GM19395 (cell line): ENCODE measurements around the gene BRF1.

ENCODE experiments used
- ATAC-seq: cut with Tn5 transposase; IDR thresholded peaks from one replicate; pipeline ENCODE4 v1.9.1; 2021; ENCODE audit warnings: mild to moderate bottlenecking, moderate library complexity; ENCODE audit not compliant: unreplicated experiment

BRF1 gene

DNA sequence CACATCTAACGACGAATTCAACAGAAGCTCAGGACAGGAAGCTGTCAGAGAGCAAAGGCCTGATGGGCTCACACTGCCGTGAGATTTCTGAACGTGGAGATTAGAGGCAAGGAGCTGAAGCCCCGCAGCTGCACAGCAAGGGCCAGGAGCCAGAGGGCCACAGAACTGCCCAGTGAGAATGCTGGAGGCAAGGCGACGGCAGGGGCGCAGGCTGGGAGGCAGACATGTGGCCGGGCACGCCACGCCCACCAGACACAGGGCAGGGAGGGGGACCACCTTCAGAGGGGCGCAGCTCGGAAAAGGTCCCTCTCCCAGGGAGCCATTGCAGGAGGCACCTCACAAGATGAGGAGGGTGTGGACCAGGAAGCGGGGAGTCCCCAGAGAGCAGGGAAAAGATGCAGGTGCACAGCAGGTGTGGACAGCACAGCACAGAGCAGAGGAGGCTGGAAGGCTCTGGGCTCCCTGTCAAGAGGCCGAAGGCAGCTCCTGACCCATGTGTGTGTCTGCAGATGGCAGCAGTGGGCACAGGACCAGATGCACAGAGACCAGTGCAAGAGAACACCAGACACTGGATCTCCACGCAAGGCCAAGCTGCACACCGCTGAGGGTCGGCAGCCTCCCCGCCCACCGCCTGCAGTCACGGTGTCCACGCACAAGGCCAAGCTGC, 29.4 kb downstream of the BRF1 start:
- no peak for ATAC-seq

DNA sequence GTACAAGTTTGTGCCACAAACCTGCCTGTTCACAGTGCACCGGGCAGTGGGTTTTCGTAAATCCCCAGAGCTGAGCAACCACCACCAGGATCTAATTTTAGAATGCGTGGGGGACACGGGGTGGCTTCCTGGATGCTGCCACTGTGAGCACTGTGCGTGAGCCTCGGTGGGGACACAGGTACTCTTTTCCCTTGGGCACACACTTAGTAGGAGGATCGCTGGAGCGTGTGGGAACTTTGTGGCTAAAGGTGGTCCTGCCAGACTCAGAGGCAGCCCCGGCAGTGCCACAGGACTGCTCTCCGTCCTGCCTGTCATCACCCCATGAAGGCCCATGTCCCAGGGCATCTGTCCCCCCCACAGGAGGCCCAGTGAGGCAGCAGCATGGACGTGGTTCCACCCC, 31.4 kb downstream of the BRF1 start:
- ATAC-seq: no peak

DNA sequence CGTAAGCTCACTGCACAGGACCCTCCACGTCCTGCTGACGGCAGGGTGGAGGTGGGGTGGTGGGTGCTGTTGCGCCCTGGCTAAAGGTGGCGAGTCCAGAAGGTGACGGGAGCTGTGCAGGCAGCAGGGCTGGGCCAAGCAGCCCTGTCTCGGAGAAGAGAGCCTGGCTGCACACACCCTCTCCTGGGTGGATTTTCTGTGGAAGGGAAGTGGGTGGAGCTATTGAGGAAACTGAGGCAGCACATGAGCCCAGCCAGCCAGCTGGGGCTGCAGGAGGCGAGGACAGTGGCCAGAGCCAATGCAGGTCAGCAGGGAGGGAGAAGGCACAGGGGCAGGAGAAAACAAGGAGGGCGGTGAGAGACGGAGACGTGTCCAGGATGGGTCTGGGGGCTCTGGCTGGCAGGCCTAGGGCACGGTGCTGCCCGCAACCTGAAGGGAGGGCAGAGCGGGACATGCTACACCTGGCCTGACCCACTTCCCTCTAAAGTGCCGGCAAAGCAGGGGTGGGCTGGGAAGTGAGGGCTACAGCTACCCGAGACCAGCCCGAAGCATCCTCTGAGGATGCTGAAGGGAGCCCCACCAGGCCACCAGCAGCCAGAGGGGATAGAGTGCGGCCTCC, 32.0 kb downstream of the BRF1 start:
- ATAC-seq: no peak

DNA sequence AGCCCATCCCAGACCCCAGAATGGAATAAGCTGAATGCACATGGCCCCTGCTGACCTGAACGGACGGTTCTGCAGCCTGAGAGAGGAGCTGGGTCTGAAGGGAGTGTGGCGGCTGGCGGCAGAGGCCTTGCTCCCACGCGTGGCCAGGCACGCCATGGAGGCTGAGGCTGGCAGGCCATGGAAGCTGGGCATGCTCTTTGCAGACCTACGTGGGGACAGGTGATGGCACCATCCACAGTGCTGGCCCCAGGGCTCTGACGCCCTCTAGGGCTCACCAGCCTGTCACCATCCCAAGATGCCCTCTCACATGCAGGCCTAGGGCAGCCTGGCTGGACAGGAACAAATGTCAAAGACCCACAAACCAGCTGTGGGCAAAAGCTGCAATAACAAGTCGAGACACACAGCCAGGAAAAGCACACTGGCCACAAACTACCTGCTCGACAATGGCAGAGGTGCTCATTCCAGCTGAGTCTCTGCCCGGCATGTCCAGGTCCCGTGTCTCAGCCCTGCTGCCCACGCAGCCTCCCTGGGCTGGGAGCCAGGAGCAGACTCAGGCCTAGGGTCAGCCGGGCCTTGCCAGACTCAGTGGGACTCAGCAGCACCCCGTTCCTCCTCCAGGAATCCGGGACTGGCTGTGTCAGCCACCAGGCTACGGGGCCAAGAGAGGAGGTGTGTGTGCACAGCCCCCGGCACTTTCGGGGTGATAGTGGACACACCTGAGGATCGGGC, 32.8 kb downstream of the BRF1 start:
- ATAC-seq: no peak

DNA sequence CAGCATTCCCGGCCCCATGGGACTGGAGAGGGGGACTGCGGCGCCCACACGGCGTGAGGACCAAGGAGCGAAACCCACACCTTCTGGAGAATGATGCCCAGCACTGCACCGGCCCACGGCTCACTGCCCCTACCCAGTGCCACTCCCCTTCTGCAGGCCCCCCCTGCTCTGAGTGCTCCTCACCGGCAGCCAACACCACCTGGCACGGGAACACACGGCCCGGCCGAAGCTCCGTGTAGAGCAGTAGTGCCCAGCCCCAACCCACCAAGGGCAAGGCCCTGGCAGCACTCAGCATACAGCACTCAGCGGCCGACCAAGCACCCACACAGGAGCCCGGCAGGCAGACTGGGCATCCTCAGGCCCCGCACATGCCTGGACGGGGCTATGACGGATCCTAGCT, 39.0 kb downstream of the BRF1 start:
- ATAC-seq: no peak

DNA sequence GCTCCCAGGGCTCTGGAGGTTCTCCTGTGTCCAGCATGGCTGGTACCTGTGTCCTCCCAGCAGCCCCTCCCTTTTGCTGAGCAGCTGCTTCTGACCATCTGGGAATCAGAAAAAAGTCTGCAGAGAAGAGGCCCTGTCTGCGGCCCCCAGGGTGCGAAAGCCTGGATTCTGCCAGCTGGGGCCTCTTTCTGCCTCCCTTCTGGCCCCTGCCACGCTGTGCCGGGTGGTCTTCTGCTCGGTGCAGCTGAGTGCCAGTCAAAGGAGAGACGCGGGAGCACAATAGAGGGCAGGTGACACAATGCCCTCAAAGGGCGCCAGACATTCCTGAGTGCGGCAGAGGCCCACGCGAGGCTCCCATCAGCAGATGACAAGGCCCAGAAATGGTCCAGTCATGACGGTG, 39.8 kb downstream of the BRF1 start:
- ATAC-seq: no peak

DNA sequence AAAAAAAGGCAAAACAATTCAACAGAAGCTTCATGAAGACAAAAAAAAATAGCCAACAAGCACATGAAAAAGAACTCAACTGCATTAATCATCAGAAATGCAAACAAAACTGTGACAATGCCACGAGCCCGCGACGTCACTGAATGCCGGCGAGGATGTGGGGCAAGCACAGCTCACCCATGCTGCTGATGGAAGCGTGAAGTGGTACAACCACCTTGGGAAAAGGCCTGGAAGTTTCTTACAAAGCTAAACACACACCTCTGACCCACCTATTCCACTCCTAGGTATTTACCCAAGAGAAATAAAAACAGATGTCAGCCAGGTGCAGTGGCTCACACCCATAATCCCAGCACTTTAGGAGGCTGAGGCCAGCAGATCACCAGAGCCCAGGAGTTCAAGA, 42.0 kb downstream of the BRF1 start:
- ATAC-seq: no peak

DNA sequence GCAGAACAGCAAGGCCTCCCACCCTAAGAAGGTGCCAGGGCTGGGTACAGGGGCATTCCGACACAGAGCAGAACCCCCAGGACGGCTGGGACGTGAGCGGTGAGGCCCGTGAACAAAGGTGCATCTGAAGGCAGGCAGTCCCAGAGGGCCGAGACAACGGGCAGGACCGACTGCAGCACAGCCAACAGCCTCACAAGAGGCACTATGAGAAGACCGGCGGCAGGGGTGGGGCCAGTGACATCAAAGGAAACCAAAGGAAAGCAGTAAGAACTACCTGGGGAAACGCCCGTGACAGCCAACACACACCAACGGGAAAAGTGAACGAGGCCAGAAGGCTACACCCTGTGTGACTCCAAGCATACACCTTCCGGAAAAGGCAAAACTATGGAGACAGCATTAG, 43.3 kb downstream of the BRF1 start:
- ATAC-seq: no peak

DNA sequence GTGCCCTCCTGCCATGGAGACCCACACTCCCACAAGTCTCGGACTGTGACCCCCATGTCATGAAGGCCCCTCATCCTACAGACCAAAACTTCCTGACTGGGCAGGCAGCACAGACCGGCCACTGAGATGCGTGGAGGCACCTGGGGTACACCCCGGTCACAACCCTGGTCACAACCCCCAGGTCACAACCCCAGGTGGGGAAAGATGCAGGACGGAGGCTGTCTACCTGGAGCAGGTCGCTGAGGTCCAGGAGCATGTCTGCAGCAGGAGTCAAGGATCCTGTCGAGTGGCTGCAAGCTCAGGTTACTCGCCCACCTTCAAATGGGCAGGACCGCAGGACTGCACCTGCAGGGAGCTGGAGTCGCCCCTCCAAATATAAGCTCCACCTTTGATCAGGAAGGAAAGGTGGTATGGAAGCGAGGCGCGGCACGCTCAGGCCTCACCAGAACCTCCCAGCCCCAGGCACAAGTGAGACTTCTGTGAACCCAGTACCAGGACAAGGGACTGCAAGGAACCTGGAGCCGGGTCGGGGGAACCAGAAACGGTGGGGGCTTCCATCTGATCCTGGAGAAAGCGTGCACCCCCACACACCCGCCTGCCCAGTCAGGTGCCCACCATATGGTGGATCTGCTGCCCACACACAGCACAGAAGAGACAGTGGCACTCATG, 44.4 kb downstream of the BRF1 start:
- ATAC-seq: no peak

DNA sequence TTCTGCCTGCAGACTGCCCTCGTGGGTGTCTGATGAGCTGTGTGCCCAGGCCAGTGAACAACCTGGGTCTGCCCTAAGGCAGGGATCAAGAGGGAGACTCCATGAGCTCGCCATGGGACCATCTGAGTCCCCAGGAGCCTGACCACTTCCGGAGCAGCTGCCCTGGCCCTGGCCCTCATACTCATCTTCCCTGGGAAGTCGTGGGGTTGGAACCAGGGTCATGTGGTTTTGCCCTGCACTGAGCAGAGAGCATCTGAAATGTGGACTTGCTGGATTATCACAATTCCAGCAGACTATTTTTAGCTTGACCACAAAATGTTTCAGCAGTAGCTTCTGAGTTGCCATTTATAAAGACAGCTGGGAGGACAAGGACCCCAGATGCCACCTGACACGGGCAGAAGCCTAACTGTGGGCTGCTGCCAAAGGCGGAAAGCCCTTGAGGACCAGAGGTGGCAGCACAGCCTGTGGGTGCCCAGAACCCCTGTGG, 45.7 kb downstream of the BRF1 start:
- ATAC-seq: no peak

DNA sequence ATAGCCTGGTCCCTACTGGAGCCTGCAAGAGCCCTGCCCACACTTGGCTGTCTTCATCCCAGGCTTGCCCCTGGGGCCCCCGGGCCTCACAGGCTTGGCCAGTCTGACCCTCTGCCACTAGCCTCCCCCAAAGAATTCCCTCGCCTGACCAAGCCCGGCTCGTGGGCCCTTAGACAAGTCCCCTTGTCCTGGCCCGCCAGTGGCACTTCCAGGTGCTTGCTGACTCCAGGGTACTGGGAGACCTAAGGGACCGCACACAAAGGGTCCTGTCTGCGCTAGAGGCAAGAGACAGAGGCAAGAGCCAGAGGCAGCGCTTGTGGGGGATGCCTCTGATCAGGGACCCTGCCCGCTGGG, 47.5 kb downstream of the BRF1 start:
- no peak for ATAC-seq

DNA sequence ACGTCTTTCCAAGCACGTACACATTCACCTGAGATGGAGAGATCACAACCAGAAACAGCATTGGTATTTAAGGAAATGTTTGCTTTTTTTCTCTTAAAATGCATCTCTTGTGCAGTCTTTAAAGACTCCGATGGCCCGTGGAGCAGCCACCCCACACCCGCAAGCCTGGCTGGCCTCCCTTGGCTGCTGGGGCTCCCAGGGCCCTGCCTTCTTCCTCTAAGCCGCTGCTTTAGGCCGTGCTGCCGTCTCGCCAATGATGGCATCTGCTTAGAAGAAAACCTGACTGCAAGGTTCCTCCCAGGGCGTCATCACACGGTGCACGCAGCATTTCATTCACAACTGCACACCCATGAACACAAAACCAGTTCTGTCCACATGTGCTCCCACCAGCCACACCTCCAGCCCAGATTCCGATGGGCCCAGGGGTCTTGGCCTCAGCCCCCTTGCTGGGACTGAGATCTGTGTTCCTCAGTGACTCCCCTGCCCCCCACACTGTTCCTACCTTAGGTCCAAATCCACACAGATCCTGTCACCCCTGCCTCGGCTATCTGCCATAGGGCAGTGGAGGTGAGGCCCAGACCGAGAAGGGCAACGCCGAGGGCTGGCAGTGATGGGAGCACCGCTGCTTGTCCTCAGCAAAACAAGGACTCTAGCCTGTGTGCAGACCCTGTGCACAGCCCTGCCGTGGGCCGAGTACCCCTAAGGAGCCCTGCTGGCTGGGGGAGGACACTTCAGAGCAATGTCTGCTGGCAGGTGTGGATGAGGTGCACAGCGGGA, 48.1 kb downstream of the BRF1 start:
- ATAC-seq: no peak

DNA sequence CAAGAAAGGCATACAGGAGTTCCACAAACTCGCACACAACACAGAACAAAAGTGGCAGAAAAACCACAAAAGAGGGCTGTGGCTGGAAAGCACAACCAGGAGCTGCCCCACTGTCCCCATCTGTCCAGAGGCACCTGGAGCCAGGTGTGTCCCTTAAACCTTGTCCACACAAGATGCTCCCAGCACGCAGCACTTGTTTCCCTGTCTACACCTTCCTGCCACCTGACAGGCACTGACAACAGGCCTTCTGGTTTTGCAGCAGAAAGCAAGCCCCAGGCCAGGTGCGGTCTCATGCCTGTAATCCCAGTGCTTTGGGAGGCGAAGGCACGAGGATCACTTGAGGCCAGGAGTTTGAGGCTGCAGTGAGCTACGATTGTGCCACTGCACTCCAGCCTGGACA, 48.9 kb downstream of the BRF1 start:
- no peak for ATAC-seq

DNA sequence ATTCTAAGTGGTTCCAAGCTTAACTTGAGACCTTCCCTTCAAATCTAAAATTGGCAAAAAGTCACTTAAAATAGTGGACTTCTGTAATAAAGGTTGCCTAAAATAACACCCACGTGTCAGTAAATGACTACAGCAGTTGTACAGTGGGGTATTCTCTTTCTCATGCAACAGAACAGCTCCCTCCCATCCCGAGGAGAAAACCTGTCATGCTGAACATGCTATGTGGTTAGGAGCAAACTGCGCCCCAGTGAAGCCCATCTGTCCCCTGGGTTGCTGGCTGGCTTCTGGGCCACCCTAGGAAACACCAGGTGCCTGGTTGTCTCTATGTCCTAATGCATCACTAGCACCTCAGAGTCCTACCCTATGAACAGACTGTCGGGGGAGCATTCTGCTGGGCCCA, 49.8 kb downstream of the BRF1 start:
- no peak for ATAC-seq

DNA sequence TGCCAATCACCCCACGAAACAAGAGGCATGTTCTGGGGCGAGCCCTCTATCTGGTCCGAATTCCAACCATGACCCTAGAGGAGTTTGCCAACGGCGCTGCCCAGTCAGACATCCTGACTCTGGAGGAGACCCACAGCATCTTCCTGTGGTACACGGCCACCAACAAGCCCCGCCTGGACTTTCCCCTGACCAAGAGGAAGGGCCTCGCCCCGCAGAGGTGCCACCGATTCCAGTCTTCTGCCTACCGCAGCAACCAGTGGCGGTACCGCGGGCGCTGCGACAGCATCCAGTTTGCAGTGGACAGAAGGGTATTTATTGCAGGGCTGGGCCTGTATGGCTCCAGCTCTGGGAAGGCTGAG, 50.8 kb downstream of the BRF1 start:
- ATAC-seq: no peak

DNA sequence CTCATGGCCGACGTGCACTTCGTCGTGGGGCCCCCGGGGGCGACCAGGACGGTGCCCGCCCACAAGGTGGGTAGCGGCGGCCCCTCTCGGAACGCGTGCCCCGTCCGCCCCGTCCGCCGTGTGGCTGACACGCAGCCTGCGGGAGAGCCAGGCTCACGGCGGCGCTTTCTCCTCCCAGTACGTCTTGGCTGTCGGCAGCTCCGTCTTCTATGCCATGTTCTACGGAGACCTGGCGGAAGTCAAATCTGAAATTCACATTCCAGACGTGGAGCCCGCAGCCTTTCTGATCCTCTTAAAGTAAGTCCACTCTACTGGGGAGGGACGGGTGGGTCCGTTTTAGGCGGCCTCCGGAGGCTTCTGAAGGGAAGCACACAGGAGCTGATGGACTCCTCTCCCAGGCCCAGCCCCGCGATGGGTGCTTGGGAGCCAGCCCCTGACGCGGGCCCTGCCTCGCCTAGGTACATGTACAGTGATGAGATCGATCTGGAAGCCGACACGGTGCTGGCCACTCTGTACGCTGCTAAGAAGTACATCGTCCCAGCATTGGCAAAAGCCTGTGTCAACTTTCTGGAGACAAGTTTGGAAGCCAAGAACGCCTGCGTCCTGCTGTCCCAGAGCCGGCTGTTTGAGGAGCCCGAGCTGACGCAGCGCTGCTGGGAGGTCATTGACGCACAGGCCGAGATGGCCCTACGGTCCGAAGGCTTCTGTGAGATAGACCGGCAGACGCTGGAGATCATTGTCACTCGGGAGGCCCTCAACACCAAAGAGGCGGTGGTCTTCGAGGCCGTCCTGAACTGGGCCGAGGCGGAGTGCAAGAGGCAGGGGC, 51.4 kb downstream of the BRF1 start:
- no peak for ATAC-seq

DNA sequence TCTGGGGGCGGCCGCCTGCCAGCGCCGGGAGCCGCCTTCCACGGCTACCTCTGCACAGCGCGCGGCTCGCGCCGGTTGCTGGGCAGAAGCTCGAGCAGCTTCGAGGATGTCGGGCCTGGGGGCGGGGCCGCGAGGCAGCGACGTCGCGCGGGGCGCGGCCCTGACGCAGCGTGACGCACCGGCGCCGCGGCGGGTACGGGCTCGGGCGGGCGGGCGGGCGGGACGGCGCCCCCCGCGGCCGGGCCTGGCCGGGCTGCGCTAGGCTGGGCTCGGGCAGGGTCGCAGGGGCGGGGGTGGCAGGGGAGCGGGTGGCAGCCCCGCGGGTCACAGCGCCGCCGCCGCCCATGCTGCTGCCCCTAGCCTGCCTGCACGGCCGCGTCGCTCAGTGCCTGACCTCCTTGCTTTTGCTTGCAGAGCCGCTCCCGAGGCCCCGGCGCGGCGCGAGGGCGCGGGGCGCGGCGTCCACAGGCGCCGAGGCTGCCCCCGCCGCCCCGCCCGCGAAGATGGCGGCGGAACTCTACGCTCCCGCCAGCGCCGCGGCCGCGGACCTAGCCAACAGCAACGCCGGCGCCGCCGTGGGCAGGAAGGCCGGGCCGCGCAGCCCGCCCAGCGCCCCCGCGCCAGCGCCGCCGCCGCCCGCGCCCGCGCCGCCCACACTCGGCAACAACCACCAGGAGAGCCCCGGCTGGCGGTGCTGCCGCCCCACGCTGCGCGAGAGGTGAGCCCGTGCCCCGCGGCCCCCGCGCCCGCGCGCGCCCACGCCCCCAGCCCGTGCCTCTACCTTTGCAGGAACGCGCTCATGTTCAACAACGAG, 52.2 kb downstream of the BRF1 start, which contains the start of gene BTBD6:
TSS of gene BTBD6 (plus strand) at position 166 of the 814 bp plus-strand sequence. CDS start at position 345, 179 bp downstream.
- peak; percentile 87 for ATAC-seq

DNA sequence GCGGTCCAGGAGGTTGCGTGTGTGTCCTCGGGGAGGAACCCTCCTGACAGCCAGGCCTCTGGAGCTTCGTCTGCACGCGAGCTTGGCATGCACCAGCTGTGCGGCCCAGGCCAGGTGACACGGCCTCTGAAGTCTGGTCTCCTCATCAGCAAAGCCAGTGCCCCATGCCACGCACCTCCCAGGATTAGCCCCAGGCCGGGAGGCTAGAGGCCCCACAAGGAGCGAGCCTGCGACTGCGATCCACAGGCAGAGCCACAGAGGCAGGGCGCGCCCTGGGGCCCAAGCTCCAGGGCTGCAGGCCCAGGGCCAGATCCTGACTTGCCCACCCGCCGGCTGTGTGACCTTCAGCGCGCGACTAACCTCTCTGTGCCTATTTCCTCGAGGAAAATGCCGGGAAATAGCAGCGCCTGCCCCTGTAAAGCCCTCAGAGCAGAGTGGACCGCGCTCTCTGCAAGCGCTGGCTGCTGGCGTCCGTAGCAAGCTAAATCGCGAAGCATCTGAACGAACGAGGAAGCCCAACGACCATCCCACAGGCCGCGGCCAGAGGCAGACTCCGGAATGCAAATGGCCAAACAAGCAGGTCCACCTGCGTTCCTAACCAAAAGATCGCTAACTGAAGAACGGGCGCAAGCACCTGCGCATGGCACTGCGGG, 53.0 kb downstream of the BRF1 start:
- peak; percentile 39 for ATAC-seq

DNA sequence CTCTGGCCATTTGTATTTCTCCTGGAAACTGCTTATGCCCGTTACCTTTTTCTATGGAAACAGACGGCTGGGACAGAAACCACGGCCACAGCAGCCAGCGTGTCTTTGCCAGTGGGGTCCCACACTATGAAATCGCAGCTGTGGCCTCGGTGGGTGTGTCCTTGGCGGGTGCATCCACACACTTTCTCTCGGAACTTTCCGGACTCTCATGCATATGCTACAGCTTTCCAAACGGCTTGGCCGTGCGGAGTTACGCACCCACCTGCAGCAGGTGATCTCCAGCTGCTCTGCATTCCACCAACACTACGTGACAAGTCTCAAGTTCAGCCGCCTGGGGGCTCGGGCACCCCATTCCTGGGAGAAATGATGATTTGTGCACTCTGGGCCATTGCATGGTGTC, 53.8 kb downstream of the BRF1 start:
- no peak for ATAC-seq
